ENCODE data around the gene PLEKHH3. TPM values are rescaled to one million over a fixed set of nuclear protein-coding genes. Genes with fewer than 3 reads are reported as not detected.

Gene PLEKHH3
- total RNA-seq = 10 to 100 TPM; 17.8 to 25.9 (median 23.6) TPM
- polyA plus RNA-seq = 10 to 100 TPM; 19.5 to 19.9 TPM
- long read RNA-seq, donor 1, transcript PLEKHH3-204 (13 exons, 2,983 nt) = major isoform, 13 of 62 reads
- long read RNA-seq, donor 1, transcript PLEKHH3-206 (2 exons, 659 nt) = minor isoform, 5 of 62 reads
- long read RNA-seq, donor 1, transcript PLEKHH3-201 (13 exons, 2,987 nt) = minor isoform, 9 of 62 reads
- long read RNA-seq, donor 1, partial matches to known transcripts = 22 of 62 reads
- long read RNA-seq, donor 1, other reads (novel, unspliced or antisense) = 9 of 62 reads
- long read RNA-seq, donor 2, partial matches to known transcripts = 1 of 2 reads
- long read RNA-seq, donor 2, other reads (novel, unspliced or antisense) = 1 of 2 reads
- long read RNA-seq, donor 3, transcript PLEKHH3-201 (13 exons, 2,987 nt) = minor isoform, 7 of 50 reads
- long read RNA-seq, donor 3, transcript PLEKHH3-204 (13 exons, 2,983 nt) = major isoform, 16 of 50 reads
- long read RNA-seq, donor 3, partial matches to known transcripts = 7 of 50 reads
- long read RNA-seq, donor 3, other reads (novel, unspliced or antisense) = 13 of 50 reads

- Histone ChIP-seq H3K9me3 (no peaks in the 10 kb centered on the region), H3K4me1 (peaks cover 2 to 74% (median 59%) of the 10 kb centered on the region in 12 donors), H3K36me3 (peaks cover 0 to 23% (median 21%) of the 10 kb centered on the region in 9 donors), H3K4me3 (peak within 1 kb of the TSS; percentile 79 to 97 (median 92)), H3K27me3 (peaks cover 0 to 35% (median 0%) of the 10 kb centered on the region in 9 donors), H3K27ac (peak within 1 kb of the TSS; percentile 76 to 99 (median 96))
- intact Hi-C loops (cut with DNase I) = loop anchor here in 4 of 10 donors (2.0 to 10.0 kb wide), 3 partner anchors 62 to 99 kb away; partner anchors contain the start of genes PSMC3IP (in 2 of the 4), RETREG3 (in 1 of the 4) and TUBG1 (in 1 of the 4)
- peak in 2 of 4 donors; percentile 1 to 3 for ATAC-seq
- no peak for DNase-seq
- 0 to 1% (median 0%) methylated on average over 42 to 51 of the region's 51 CpGs for WGBS, 4 donors
- TF ChIP-seq POLR2A (IDR thresholded peaks at IDR 0.05) (peak; percentile 13 to 92), CTCF (IDR thresholded peaks at IDR 0.05) (peak in 8 of 12 donors; percentile 7 to 50 (median 21))
Observed at GRCh38 chr17:42676424-42677011, at the start of gene PLEKHH3. TSS of gene PLEKHH3 (minus strand) at chr17:42676994. CDS start at chr17:42676563, 431 bp downstream.

GRCh38 chr17:42725143-42725542 lies 48.3 kb upstream of the PLEKHH3 start:
- no peak for ATAC-seq
- 92 to 99% (median 98%) methylated on average over 6 of the region's 6 CpGs for WGBS, 4 donors
- Histone ChIP-seq H3K27me3 (no peaks in the 10 kb centered on the region), H3K9me3 (no peaks in the 10 kb centered on the region), H3K4me1 (peaks cover 0 to 3% (median 0%) of the 10 kb centered on the region in 12 donors), H3K27ac (no peak overlapping the region), H3K4me3 (no peak overlapping the region), H3K36me3 (peaks cover 0 to 100% (median 99%) of the 10 kb centered on the region in 9 donors)
- intact Hi-C loops (cut with DNase I) = loop anchor here in 2 of 10 donors (10.0 kb wide), 2 partner anchors 210 to 220 kb away; no protein-coding TSS in a partner anchor
- no peak for DNase-seq
- TF ChIP-seq CTCF (IDR thresholded peaks at IDR 0.05) (no peak), POLR2A (IDR thresholded peaks at IDR 0.05) (no peak)

GRCh38 chr17:42723636-42724035 lies 46.8 kb upstream of the PLEKHH3 start:
- H3K4me1 ChIP-seq = peaks cover 0 to 3% (median 0%) of the 10 kb centered on the region in 12 donors
- intact Hi-C loops (cut with DNase I) = loop anchor here in 9 of 10 donors (2.0 to 10.0 kb wide), 6 partner anchors 39 to 221 kb away; partner anchors contain the start of genes BECN1 (in 5 of the 9) and RAMP2 (in 1 of the 9)
- H3K9me3 ChIP-seq = no peaks in the 10 kb centered on the region
- DNase-seq = no peak
- H3K4me3 ChIP-seq = no peak overlapping the region
- no peak overlapping the region for H3K27ac ChIP-seq
- 48 to 60% (median 52%) methylated on average over 3 of the region's 3 CpGs for WGBS, 4 donors
- no peaks in the 10 kb centered on the region for H3K27me3 ChIP-seq
- TF ChIP-seq CTCF (IDR thresholded peaks at IDR 0.05) (no peak), POLR2A (IDR thresholded peaks at IDR 0.05) (no peak)
- H3K36me3 ChIP-seq = peaks cover 0 to 100% (median 99%) of the 10 kb centered on the region in 9 donors
- no peak for ATAC-seq
